DOHH2 (cell line): ENCODE measurements around the gene MAN2B2.

Experiments
- H3F3A ChIP-seq: fragments of 200-600 bp; sonication (generic), shearing (Covaris generic); 2 replicates; pipeline ENCODE4 v1.6.0; 2016; ENCODE audit warnings: antibody characterized with exemption, mild to moderate bottlenecking; ENCODE audit not compliant: control insufficient read depth, insufficient read depth
- H3K27ac ChIP-seq: fragments of 200-600 bp; sonication (generic); 2 replicates; pipeline ENCODE4 v1.5.1; 2014; ENCODE audit warnings: low read depth, mild to moderate bottlenecking, low read length, moderate library complexity
- H3K27me3 ChIP-seq: fragments of 200-600 bp; sonication (generic); 2 replicates; pipeline ENCODE4 v1.6.1; 2014; ENCODE audit warnings: mild to moderate bottlenecking, low read length, mixed read lengths; ENCODE audit not compliant: control insufficient read depth
- H3K36me3 ChIP-seq: fragments of 200-600 bp; sonication (generic); 2 replicates; pipeline ENCODE4 v1.6.1; 2014; ENCODE audit warnings: mild to moderate bottlenecking, low read length, moderate library complexity, mixed read lengths; ENCODE audit not compliant: control insufficient read depth
- H3K4me1 ChIP-seq: fragments of 200-600 bp; sonication (generic); 2 replicates; pipeline ENCODE4 v1.6.1; 2014; ENCODE audit warnings: mild to moderate bottlenecking, low read length, mixed read lengths; ENCODE audit not compliant: control insufficient read depth
- H3K4me2 ChIP-seq: fragments of 200-600 bp; sonication (generic); 2 replicates; pipeline ENCODE4 v1.6.0; 2014; ENCODE audit warnings: mild to moderate bottlenecking, low read length, moderate library complexity
- H3K4me3 ChIP-seq: fragments of 200-600 bp; sonication (generic); 2 replicates; pipeline ENCODE4 v1.5.1; 2014; ENCODE audit warnings: mild to moderate bottlenecking, low read length, mixed read lengths
- H3K79me2 ChIP-seq: fragments of 200-600 bp; sonication (generic); 2 replicates; pipeline ENCODE4 v1.6.1; 2014; ENCODE audit warnings: mild to moderate bottlenecking, low read length, mixed read lengths; ENCODE audit not compliant: control insufficient read depth
- H3K9me2 ChIP-seq: fragments of 200-600 bp; sonication (generic); replicated peaks from 2 replicates; pipeline ENCODE4 v1.6.1; 2014; ENCODE audit warnings: mild to moderate bottlenecking, low read length, mixed read lengths; ENCODE audit not compliant: control insufficient read depth
- H3K9me3 ChIP-seq: fragments of 200-600 bp; sonication (generic); 2 replicates; pipeline ENCODE4 v1.6.1; 2014; ENCODE audit warnings: antibody characterized with exemption, low read length, mixed read lengths; ENCODE audit not compliant: control insufficient read depth, insufficient read depth
- H4K20me1 ChIP-seq: fragments of 200-600 bp; sonication (generic); 2 replicates; pipeline ENCODE4 v1.6.0; 2014; ENCODE audit warnings: low read depth, mild to moderate bottlenecking, antibody characterized with exemption, low read length, moderate library complexity; ENCODE audit not compliant: control insufficient read depth, insufficient read depth
- EZH2phosphoT487 ChIP-seq: fragments of 200-600 bp; sonication (generic); IDR thresholded peaks from 2 replicates; pipeline ENCODE4 v1.6.1; 2017; ENCODE audit warnings: borderline replicate concordance, mild to moderate bottlenecking, antibody characterized with exemption, low read length, moderate library complexity, mixed read lengths
- TF ChIP-seq, protein P1 (sequence below): fragments of 200-600 bp; sonication (generic); IDR thresholded peaks from one replicate; pipeline ENCODE4 v1.5.1; 2014; ENCODE audit warnings: antibody characterized with exemption, mild to moderate bottlenecking, low read depth, low read length; ENCODE audit not compliant: poor library complexity, severe bottlenecking

The MAN2B2 gene

DNA sequence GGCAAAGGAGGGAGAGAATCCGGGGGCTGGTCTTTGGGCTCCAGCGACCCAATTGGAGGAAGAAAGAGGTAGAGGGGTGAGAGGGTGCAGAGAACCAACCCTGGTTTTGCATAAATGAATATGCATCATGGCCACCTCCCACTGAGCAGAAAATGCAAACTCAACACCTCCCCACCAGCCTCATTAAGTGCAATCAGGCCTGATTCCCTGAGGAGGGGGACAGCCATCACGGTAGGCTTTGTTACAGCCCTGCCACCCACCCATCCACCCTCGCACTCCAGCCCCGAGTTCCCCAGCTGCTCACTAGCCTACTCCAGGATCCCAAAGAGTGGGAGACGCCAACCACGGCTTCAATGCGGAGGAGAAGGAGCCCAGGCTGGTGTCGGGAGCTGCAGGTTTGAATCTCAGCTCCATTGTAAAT lies 48.3 kb upstream of the MAN2B2 start:
- no peaks in the 10 kb centered on the region for H3F3A ChIP-seq

DNA sequence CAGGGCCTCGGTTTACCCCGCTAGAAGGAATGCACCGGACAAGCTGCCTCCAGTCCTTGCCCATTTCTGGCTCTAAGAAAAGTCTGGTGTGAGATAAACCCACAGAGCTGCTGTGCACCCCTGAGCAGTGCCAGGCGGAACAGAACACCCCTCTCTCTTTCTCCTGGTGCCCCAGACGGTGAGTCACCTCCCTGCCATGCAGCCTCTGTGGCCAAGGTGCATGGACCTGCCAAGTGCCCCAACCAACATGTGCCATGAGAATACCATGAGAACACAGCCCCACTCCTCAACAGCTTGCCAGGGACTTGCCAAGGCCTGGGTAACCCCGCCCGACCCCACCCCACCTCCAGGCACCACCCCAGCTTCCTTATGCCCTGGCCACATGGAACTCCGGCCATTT lies 47.7 kb upstream of the MAN2B2 start:
- H3K36me3 ChIP-seq = no peaks in the 10 kb centered on the region
- H3K27me3 ChIP-seq = no peaks in the 10 kb centered on the region
- H3K9me3 ChIP-seq = no peaks in the 10 kb centered on the region
- no peaks in the 10 kb centered on the region for H3K79me2 ChIP-seq
- H3K9me2 ChIP-seq = no peaks in the 10 kb centered on the region
- H3F3A ChIP-seq = no peaks in the 10 kb centered on the region
- TF ChIP-seq, protein P1, sequence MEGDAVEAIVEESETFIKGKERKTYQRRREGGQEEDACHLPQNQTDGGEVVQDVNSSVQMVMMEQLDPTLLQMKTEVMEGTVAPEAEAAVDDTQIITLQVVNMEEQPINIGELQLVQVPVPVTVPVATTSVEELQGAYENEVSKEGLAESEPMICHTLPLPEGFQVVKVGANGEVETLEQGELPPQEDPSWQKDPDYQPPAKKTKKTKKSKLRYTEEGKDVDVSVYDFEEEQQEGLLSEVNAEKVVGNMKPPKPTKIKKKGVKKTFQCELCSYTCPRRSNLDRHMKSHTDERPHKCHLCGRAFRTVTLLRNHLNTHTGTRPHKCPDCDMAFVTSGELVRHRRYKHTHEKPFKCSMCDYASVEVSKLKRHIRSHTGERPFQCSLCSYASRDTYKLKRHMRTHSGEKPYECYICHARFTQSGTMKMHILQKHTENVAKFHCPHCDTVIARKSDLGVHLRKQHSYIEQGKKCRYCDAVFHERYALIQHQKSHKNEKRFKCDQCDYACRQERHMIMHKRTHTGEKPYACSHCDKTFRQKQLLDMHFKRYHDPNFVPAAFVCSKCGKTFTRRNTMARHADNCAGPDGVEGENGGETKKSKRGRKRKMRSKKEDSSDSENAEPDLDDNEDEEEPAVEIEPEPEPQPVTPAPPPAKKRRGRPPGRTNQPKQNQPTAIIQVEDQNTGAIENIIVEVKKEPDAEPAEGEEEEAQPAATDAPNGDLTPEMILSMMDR = no peak
- no peak for TF ChIP-seq EZH2phosphoT487
- no peak overlapping the region for H3K4me3 ChIP-seq
- no peaks in the 10 kb centered on the region for H3K4me1 ChIP-seq
- H3K4me2 ChIP-seq = no peak overlapping the region
- H4K20me1 ChIP-seq = no peaks in the 10 kb centered on the region
- H3K27ac ChIP-seq = no peak overlapping the region

More for the DNA sequence above, 48.3 kb upstream of the MAN2B2 start:
- no peak for TF ChIP-seq EZH2phosphoT487
- TF ChIP-seq, protein P1 = no peak
- H3K4me3 ChIP-seq = no peak overlapping the region
- H3K36me3 ChIP-seq = no peaks in the 10 kb centered on the region
- H3K27ac ChIP-seq = no peak overlapping the region
- H4K20me1 ChIP-seq = no peaks in the 10 kb centered on the region
- no peak overlapping the region for H3K4me2 ChIP-seq
- no peaks in the 10 kb centered on the region for H3K27me3 ChIP-seq
- H3K9me3 ChIP-seq = no peaks in the 10 kb centered on the region
- no peaks in the 10 kb centered on the region for H3K79me2 ChIP-seq
- no peaks in the 10 kb centered on the region for H3K4me1 ChIP-seq
- H3K9me2 ChIP-seq = no peaks in the 10 kb centered on the region

DNA sequence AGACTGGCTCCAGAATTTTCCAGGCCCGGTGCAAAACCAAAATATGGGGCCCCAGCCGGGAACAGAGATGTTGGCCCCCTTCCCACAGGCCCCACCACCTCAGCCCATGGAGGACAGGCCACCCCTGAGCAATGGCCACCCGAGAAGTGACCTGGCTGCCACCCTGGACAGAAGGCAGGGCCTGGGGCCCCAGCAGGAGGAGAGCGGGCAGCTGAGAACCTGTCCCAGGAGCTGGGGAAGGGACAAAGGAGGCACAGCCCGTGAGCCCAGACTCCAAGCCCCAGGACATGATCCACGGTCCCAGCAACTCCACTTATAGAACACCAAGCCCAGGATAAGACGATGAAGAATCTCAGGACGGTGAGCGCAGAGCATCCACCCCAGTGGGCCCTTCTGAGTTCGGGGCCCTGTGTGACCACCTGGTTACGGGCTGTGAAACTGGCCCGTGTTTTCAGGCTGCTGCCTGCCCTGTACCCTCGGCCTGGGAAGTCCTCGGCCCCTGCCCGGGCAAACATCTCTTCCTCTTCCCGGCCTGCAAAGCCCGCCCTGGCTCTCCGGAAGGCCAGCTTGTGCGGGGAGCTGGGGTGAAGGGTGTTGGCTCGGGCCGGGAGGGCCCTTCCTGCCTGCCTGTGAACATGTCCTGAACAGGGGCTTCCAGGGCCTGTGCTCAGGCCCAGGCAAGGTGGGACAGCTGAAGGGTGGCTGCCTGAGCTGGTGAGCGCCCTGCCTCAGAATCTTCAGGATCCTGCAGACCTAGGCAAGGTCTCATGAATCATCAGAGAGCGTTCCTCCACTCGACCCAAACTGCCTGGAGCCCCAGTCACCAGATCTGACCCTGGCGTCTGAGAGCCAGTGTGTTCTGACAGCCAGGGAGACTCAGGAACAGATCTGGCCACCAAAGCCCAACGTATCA lies 47.0 kb upstream of the MAN2B2 start:
- H3K4me3 ChIP-seq = no peak overlapping the region
- TF ChIP-seq, protein P1 = no peak
- no peak for TF ChIP-seq EZH2phosphoT487
- no peaks in the 10 kb centered on the region for H3F3A ChIP-seq
- no peak overlapping the region for H3K4me2 ChIP-seq
- no peaks in the 10 kb centered on the region for H4K20me1 ChIP-seq
- H3K27ac ChIP-seq = no peak overlapping the region
- no peaks in the 10 kb centered on the region for H3K36me3 ChIP-seq
- H3K9me3 ChIP-seq = no peaks in the 10 kb centered on the region
- no peaks in the 10 kb centered on the region for H3K27me3 ChIP-seq
- H3K4me1 ChIP-seq = no peaks in the 10 kb centered on the region
- no peaks in the 10 kb centered on the region for H3K79me2 ChIP-seq
- no peaks in the 10 kb centered on the region for H3K9me2 ChIP-seq
